ENCODE results near the gene LMF2. TPM values are rescaled to one million over a fixed set of nuclear protein-coding genes. Genes with fewer than 3 reads are reported as not detected.

The LMF2 gene
- total and polyA plus RNA-seq, 3 experiments from 2014 or later: 33.6 to 89.4 (median 88.6) TPM

DNA sequence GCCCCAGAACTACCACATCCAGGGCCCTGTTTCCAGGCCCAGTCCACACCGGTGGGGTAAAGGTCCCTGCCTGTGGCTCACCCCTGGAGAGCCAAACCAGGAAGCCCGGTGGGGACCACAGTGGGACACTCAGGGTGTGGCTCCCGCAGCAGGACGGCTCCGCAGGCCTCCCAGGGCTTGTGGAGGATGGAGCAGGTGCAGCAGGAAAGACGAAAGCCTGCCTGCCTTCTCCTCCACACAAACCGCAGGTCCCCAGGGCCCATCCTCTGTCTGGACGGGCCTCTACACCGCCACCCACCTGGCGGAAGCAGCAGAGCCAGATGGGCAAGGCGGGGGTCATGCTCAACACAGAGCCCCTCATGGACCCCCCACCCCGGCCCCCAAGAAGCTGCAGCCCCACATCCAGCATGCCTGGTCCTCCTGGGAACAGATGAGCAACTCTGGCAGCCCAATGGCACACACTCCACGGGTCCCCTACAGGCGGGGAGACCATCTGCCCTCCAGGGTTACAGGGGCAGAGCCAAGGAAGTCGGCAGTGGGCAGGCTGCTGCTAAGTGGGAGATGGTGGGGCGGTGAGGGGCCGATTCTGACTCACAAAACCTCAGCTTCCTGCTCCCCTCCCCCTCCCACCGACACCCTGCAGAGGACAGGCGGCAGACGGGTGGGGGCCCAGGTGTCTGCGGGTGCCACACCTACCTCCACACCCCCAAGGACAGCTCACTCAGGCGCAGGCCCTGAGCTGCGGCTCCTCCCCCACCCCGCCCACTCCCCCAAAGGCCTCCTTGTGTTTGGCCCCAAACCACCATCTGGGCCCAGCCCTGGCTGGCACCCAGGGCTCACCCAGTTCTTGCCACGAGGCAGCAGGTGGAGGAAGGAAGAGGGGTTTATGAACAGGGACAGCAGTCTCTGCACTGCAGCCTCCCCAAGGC, 37.9 kb downstream of the LMF2 start:
- peak; percentile 97 to 100 (median 98) for DNase-seq
- H3K9me3 Mint-ChIP-seq: no peaks in the 10 kb centered on the region
- Histone ChIP-seq H3K4me1 (ENCODE audit: insufficient read depth, low read length) (peaks cover 59% of the 10 kb centered on the region), H3K4me3 (ENCODE audit: low read length) (peak overlapping the region; percentile 63), H3K36me3 (ENCODE audit: insufficient read depth, low read length) (peaks cover 28% of the 10 kb centered on the region), H3K27ac (ENCODE audit: low read depth, low read length) (peak overlapping the region; percentile 51), H3K9me3 (ENCODE audit: low read length) (no peaks in the 10 kb centered on the region), H3K27me3 (ENCODE audit: insufficient read depth, low read length, poor library complexity, severe bottlenecking) (no peaks in the 10 kb centered on the region)
- POLR2A ChIA-PET: interaction anchor here (1.0 to 2.6 kb wide), 11 partner anchors 10 to 152 kb away, joined by 3 to 18 read pairs (median 7); partner anchors contain the start of genes ADM2, LMF2, NCAPH2 and SCO2
- CTCF ChIA-PET: interaction anchor here (0.6 to 6.1 kb wide), 19 partner anchors 10 to 249 kb away, joined by 3 to 45 read pairs (median 4); partner anchors contain the start of genes LMF2, NCAPH2, SCO2 and TYMP
- H3K4me1 Mint-ChIP-seq: peaks cover 60 to 78% (median 64%) of the 10 kb centered on the region in 3 donors
- no peaks in the 10 kb centered on the region for H3K27me3 Mint-ChIP-seq
- peak overlapping the region; percentile 79 to 98 (median 83) for H3K4me3 Mint-ChIP-seq
- H3K36me3 Mint-ChIP-seq: peaks cover 0 to 50% (median 2%) of the 10 kb centered on the region in 3 donors
- peak overlapping the region; percentile 78 to 99 (median 97) for H3K27ac Mint-ChIP-seq

DNA sequence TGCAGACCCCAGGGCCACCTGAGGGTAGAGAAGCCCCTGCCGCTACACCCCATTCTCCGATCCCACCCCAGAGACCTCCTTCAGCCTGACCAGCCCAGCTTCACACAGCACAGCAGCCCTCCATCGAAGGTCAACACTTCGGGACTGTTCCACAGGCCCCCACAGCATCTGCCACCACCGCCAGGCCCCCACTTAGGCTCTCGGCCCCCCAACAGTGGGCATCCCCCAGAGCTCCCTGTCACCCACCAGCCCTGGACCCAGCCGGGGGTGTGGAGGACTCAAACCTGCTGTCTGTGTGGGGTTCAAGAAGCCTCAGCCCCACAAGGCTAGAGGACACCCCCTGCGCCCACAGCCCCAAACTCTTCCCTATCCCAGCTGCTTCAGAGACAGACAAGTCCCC, 38.9 kb downstream of the LMF2 start:
- H3K4me1 Mint-ChIP-seq: peaks cover 54 to 72% (median 58%) of the 10 kb centered on the region in 3 donors
- ChIA-PET CTCF (interaction anchor here (1.7 to 6.1 kb wide), 4 partner anchors 11 to 58 kb away, joined by 5 to 45 read pairs (median 12); partner anchors contain the start of gene SCO2), POLR2A (interaction anchor here (1.0 to 2.6 kb wide), 3 partner anchors 10 to 30 kb away, joined by 4 to 8 read pairs (median 7); no protein-coding TSS in a partner anchor)
- H3K27me3 ChIP-seq (ENCODE audit: insufficient read depth, low read length, poor library complexity, severe bottlenecking): no peaks in the 10 kb centered on the region
- H3K27ac Mint-ChIP-seq: peak overlapping the region; percentile 78 to 99 (median 94)
- peak overlapping the region; percentile 49 to 98 (median 82) for H3K4me3 Mint-ChIP-seq
- no peaks in the 10 kb centered on the region for H3K9me3 ChIP-seq (ENCODE audit: low read length)
- H3K36me3 ChIP-seq (ENCODE audit: insufficient read depth, low read length): peaks cover 31% of the 10 kb centered on the region
- H3K9me3 Mint-ChIP-seq: no peaks in the 10 kb centered on the region
- H3K27ac ChIP-seq (ENCODE audit: low read depth, low read length): peak overlapping the region; percentile 51
- peak overlapping the region; percentile 63 for H3K4me3 ChIP-seq (ENCODE audit: low read length)
- peaks cover 54% of the 10 kb centered on the region for H3K4me1 ChIP-seq (ENCODE audit: insufficient read depth, low read length)
- peaks cover 0 to 55% (median 5%) of the 10 kb centered on the region in 3 donors for H3K36me3 Mint-ChIP-seq
- H3K27me3 Mint-ChIP-seq: no peaks in the 10 kb centered on the region
- DNase-seq: no peak

DNA sequence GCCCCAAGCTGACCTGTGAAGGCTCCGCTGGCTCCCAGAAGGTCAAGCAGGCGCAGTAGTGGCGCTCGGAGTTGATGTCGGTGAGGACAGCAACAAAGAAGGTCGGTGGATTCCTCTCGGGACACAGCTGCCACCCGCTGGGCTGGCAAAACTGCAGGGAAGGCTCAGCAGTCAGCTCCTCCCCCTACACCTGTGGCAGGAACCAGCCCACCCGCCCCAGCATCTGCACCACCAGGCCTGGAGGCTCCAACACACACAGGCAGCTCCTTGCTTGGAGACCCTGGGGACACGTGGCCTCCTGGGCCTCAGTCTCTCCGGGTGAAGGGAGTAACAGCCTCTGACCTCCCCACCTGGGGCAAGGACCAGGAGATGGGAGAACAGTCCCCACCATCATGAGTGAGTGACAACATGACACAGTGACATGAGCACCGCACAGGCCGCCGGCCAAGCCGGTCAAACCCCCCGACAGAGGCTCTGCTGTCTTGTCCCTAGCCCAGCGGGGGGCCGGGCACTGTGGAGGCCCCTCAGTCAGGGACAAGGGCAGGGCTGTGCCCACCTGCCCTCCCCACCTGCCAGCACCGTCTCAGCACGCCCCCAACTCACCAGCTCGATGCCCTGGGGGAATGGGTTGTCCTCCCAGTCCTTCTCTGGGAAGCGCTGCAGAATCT, 39.6 kb downstream of the LMF2 start:
- Histone ChIP-seq H3K27me3 (ENCODE audit: insufficient read depth, low read length, poor library complexity, severe bottlenecking) (no peaks in the 10 kb centered on the region), H3K36me3 (ENCODE audit: insufficient read depth, low read length) (peaks cover 36% of the 10 kb centered on the region), H3K9me3 (ENCODE audit: low read length) (no peaks in the 10 kb centered on the region), H3K4me1 (ENCODE audit: insufficient read depth, low read length) (peaks cover 47% of the 10 kb centered on the region), H3K27ac (ENCODE audit: low read depth, low read length) (no peak overlapping the region), H3K4me3 (ENCODE audit: low read length) (no peak overlapping the region)
- Mint-ChIP-seq H3K4me3 (peak overlapping the region in 4 of 7 donors; percentile 38 to 98 (median 52)), H3K36me3 (peaks cover 0 to 56% (median 7%) of the 10 kb centered on the region in 3 donors), H3K27ac (peak overlapping the region in 5 of 8 donors; percentile 87 to 97 (median 94)), H3K27me3 (no peaks in the 10 kb centered on the region), H3K4me1 (peaks cover 47 to 64% (median 51%) of the 10 kb centered on the region in 3 donors), H3K9me3 (no peaks in the 10 kb centered on the region)
- ChIA-PET CTCF (interaction anchor here (3.6 to 6.1 kb wide), 2 partner anchors 29 to 58 kb away, joined by 19 to 45 read pairs; partner anchors contain the start of gene SCO2), POLR2A (interaction anchor here (1.0 to 2.6 kb wide), 2 partner anchors 11 to 18 kb away, joined by 4 to 7 read pairs; no protein-coding TSS in a partner anchor)
- peak in 1 of 5 donors; percentile 34 for DNase-seq

DNA sequence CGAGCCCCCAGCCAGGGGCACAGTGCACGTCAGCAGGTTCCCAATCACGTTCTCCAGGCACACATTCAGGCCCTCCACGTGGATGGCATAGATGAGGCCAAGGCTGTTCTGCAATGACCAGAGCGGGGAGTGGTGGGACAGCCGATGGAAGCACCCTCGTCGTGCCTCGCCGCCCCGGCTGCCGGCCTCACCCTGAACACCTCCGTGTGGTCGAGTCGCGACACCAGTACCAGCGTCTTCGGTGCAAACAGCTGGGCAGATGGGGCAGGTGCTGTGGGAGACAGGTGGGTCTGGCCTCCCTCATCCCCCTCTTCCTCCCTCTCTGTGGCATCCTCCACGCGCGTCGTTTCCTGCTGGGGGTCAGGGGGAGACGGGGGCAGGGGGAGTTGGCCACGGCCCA, 40.2 kb downstream of the LMF2 start:
- peaks cover 41% of the 10 kb centered on the region for H3K4me1 ChIP-seq (ENCODE audit: insufficient read depth, low read length)
- H3K36me3 Mint-ChIP-seq: peaks cover 0 to 61% (median 7%) of the 10 kb centered on the region in 3 donors
- no peaks in the 10 kb centered on the region for H3K27me3 Mint-ChIP-seq
- no peak overlapping the region for H3K4me3 ChIP-seq (ENCODE audit: low read length)
- ChIA-PET CTCF (no interaction called here), POLR2A (no interaction called here)
- H3K36me3 ChIP-seq (ENCODE audit: insufficient read depth, low read length): peaks cover 38% of the 10 kb centered on the region
- no peak for DNase-seq
- H3K27ac Mint-ChIP-seq: peak overlapping the region in 4 of 8 donors; percentile 87 to 96 (median 93)
- H3K9me3 Mint-ChIP-seq: no peaks in the 10 kb centered on the region
- H3K4me3 Mint-ChIP-seq: peak overlapping the region in 1 of 7 donors; percentile 14
- peaks cover 42 to 59% (median 45%) of the 10 kb centered on the region in 3 donors for H3K4me1 Mint-ChIP-seq
- no peaks in the 10 kb centered on the region for H3K27me3 ChIP-seq (ENCODE audit: insufficient read depth, low read length, poor library complexity, severe bottlenecking)
- no peaks in the 10 kb centered on the region for H3K9me3 ChIP-seq (ENCODE audit: low read length)
- H3K27ac ChIP-seq (ENCODE audit: low read depth, low read length): no peak overlapping the region

DNA sequence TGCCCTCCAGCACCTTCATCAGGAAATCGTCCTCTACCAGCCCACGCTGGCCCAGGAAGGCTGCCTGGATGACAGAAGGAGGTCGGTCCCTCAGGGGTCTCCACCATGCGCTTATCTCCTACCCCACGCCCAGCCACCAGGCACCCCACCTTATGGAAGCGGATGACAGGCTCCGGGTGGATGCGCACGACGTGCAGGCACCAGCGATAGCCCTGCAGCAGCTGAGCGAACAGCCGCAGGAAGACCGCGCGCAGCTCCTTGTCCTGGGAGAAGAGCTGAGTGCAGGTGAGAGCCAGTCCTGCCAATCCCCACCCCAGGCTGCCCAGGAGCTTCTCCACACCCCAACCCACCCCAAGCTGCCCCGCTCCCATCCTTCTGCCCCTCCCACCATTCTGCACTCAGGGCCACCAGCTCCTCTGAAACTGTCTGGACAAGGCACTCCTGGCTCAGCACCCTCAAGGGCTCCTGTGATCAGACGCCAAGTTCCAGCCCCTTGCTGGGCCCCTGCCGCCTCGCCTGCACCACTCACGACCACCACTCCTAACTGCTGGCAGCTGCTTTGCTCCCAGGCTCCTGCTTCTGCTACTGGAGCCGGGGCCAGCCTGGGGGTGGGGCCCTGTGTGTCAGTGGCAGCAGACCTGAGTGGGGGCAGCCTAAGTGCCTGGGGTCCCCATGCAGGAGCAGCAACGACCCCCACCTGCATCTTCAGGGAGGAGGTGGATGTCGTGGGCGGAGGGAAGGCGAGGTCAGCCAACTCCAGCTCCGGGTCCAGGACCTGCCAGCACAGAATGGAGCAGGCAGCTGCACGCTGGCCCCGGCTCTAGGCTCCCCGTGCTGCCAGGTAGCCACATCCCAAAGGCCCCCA, 42.2 kb downstream of the LMF2 start:
- Mint-ChIP-seq H3K4me1 (peaks cover 23 to 38% (median 25%) of the 10 kb centered on the region in 3 donors), H3K4me3 (no peak overlapping the region), H3K36me3 (peaks cover 0 to 80% (median 7%) of the 10 kb centered on the region in 3 donors), H3K27me3 (no peaks in the 10 kb centered on the region), H3K9me3 (no peaks in the 10 kb centered on the region), H3K27ac (no peak overlapping the region)
- Histone ChIP-seq H3K27me3 (ENCODE audit: insufficient read depth, low read length, poor library complexity, severe bottlenecking) (no peaks in the 10 kb centered on the region), H3K9me3 (ENCODE audit: low read length) (no peaks in the 10 kb centered on the region), H3K36me3 (ENCODE audit: insufficient read depth, low read length) (peaks cover 50% of the 10 kb centered on the region), H3K27ac (ENCODE audit: low read depth, low read length) (no peak overlapping the region), H3K4me3 (ENCODE audit: low read length) (no peak overlapping the region), H3K4me1 (ENCODE audit: insufficient read depth, low read length) (peaks cover 21% of the 10 kb centered on the region)
- no peak for DNase-seq
- ChIA-PET POLR2A (interaction anchor here (1.8 kb wide), 1 partner anchor 20 kb away, joined by 3 read pairs; no protein-coding TSS in a partner anchor), CTCF (no interaction called here)

DNA sequence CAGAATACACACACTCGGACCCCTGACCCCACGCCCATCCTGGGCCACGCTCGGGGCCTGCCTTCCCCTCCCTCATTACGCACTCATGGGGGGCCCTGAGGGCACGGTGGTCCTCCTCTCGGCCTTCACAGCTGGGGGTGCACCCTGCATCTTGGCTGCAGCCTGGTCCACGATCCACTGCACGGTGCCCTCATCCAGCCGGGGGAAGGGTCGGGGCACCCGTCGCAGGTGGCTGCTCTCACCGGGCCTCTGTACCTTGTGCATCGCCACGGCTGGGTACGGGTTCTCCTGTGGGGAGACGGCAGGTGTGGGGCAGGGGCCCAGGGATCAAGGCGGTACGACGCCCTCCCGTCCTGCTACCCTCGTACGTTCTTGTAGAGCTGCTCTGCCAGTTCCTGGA, 43.1 kb downstream of the LMF2 start:
- Mint-ChIP-seq H3K36me3 (peaks cover 0 to 87% (median 7%) of the 10 kb centered on the region in 3 donors), H3K4me3 (no peak overlapping the region), H3K27ac (no peak overlapping the region), H3K27me3 (no peaks in the 10 kb centered on the region), H3K4me1 (peaks cover 14 to 30% (median 17%) of the 10 kb centered on the region in 3 donors), H3K9me3 (no peaks in the 10 kb centered on the region)
- no peak for DNase-seq
- POLR2A ChIA-PET: no interaction called here
- Histone ChIP-seq H3K4me1 (ENCODE audit: insufficient read depth, low read length) (peaks cover 16% of the 10 kb centered on the region), H3K4me3 (ENCODE audit: low read length) (no peak overlapping the region), H3K9me3 (ENCODE audit: low read length) (no peaks in the 10 kb centered on the region), H3K27ac (ENCODE audit: low read depth, low read length) (no peak overlapping the region), H3K27me3 (ENCODE audit: insufficient read depth, low read length, poor library complexity, severe bottlenecking) (no peaks in the 10 kb centered on the region), H3K36me3 (ENCODE audit: insufficient read depth, low read length) (peaks cover 57% of the 10 kb centered on the region)
- CTCF ChIA-PET: no interaction called here
